Liver (tissue), 9 donors: Measurements from ENCODE around the gene SLC22A25. TPM values are rescaled to one million over a fixed set of nuclear protein-coding genes. Genes with fewer than 3 reads are reported as not detected.
A peak's percentile ranks its signal among the peaks of the same experiment; 100 is the strongest.

Experiments
- DNase-seq: peaks from one replicate; pipeline ENCODE4 v3.0.0-alpha.2; 2017; ENCODE audit warnings: low spot score
- H3K27ac ChIP-seq, 2 donors: one replicate each; pipeline ENCODE4 v1.7.0; 2013; ENCODE audit warnings: inconsistent platforms in 2 of 2, low read length in 2 of 2, control low read depth in 1 of 2, low read depth in 1 of 2, mild to moderate bottlenecking in 1 of 2
- H3K27me3 ChIP-seq, 4 donors: one replicate each; pipeline versions ENCODE4 v1.6.1 to v1.7.0; 2013; ENCODE audit warnings: low read length in 3 of 4, inconsistent platforms in 1 of 4, mild to moderate bottlenecking in 1 of 4, moderate library complexity in 1 of 4; ENCODE audit not compliant: control insufficient read depth in 4 of 4, insufficient read depth in 4 of 4
- H3K36me3 ChIP-seq, 4 donors: one replicate each; pipeline versions ENCODE4 v1.6.1 to v1.7.0; 2013; ENCODE audit warnings: low read length in 3 of 4, mild to moderate bottlenecking in 3 of 4, low read depth in 1 of 4, moderate library complexity in 1 of 4; ENCODE audit not compliant: control insufficient read depth in 4 of 4, insufficient read depth in 3 of 4
- H3K4me1 ChIP-seq, 4 donors: one replicate each; pipeline versions ENCODE4 v1.6.1 to v1.7.0; 2013; ENCODE audit warnings: low read length in 3 of 4, mild to moderate bottlenecking in 3 of 4, moderate library complexity in 1 of 4; ENCODE audit not compliant: control insufficient read depth in 4 of 4, insufficient read depth in 4 of 4
- H3K4me3 ChIP-seq, 3 donors: one replicate each; pipeline versions ENCODE4 v1.6.1 to v1.7.0; 2013; ENCODE audit warnings: low read length in 3 of 3, control low read depth in 1 of 3, low read depth in 1 of 3, mild to moderate bottlenecking in 1 of 3
- H3K9ac ChIP-seq, 2 donors: one replicate each; pipeline ENCODE4 v1.7.0; 2013; ENCODE audit warnings: low read length in 2 of 2, mild to moderate bottlenecking in 2 of 2, moderate library complexity in 2 of 2, control low read depth in 1 of 2, low read depth in 1 of 2
- H3K9me3 ChIP-seq, 4 donors: one replicate each; pipeline versions ENCODE4 v1.6.1 to v1.7.0; 2013; ENCODE audit warnings: low read length in 3 of 4; ENCODE audit not compliant: control insufficient read depth in 4 of 4
- EGR1 ChIP-seq, 2 donors: IDR thresholded peaks; 2 replicates each; pipeline ENCODE4 v1.6.1; 2016 to 2018; ENCODE audit warnings: antibody characterized with exemption in 2 of 2, low read depth in 2 of 2
- FOXA1 ChIP-seq: IDR thresholded peaks from 2 replicates; pipeline ENCODE4 v1.6.1; 2016; ENCODE audit warnings: antibody characterized with exemption
- FOXA2 ChIP-seq: IDR thresholded peaks from 2 replicates; pipeline ENCODE4 v1.6.1; 2016; ENCODE audit warnings: antibody characterized with exemption
- GABPA ChIP-seq, 2 donors: IDR thresholded peaks in 1 of 2; conservative IDR thresholded peaks in 1 of 2; 2 replicates each; pipeline ENCODE4 v1.6.1; 2016; ENCODE audit warnings: antibody characterized with exemption in 2 of 2, mild to moderate bottlenecking in 1 of 2, moderate library complexity in 1 of 2
- JUND ChIP-seq, 2 donors: IDR thresholded peaks; 2 replicates each; pipeline ENCODE4 v1.6.1; 2016; ENCODE audit warnings: antibody characterized with exemption in 2 of 2
- MAX ChIP-seq: IDR thresholded peaks from 2 replicates; pipeline ENCODE4 v1.6.1; 2016; ENCODE audit warnings: antibody characterized with exemption
- RAD21 ChIP-seq, 2 donors: IDR thresholded peaks; 2 replicates each; pipeline ENCODE4 v1.6.1; 2016; ENCODE audit warnings: antibody characterized with exemption in 2 of 2, mild to moderate bottlenecking in 2 of 2
- RXRA ChIP-seq, 2 donors: IDR thresholded peaks; 2 replicates each; pipeline ENCODE4 v1.6.1; 2017 to 2018; ENCODE audit warnings: antibody characterized with exemption in 2 of 2, mild to moderate bottlenecking in 1 of 2
- SP1 ChIP-seq: IDR thresholded peaks from 2 replicates; pipeline ENCODE4 v1.6.1; 2018; ENCODE audit warnings: antibody characterized with exemption, mild to moderate bottlenecking
- TAF1 ChIP-seq: conservative IDR thresholded peaks from 2 replicates; pipeline ENCODE4 v1.6.1; 2016; ENCODE audit warnings: antibody characterized with exemption, mild to moderate bottlenecking
- YY1 ChIP-seq: IDR thresholded peaks from 2 replicates; pipeline ENCODE4 v1.6.1; 2016; ENCODE audit warnings: antibody characterized with exemption, mild to moderate bottlenecking
- ZBTB33 ChIP-seq: IDR thresholded peaks from 2 replicates; pipeline ENCODE4 v1.6.1; 2016; ENCODE audit warnings: antibody characterized with exemption
- WGBS: extraction: QIAGEN DNeasy Blood & Tissue Kit; methylation state at CpG from one replicate; pipeline ENCODE4 v1.1.7; 2013; 5-methylcytosine and 5-hydroxymethylcytosine counted together
- polyA plus RNA-seq, 2 donors: library from polyadenylated mRNA; stranded (reverse) in 1 of 2; unstranded in 1 of 2; fragments of 200-250 nt in 1 of 2; fragments of >200 nt in 1 of 2; fragmentation: Nextera tagmentation in 1 of 2; extraction: Ambion mirVana in 1 of 2; gene quantifications; one replicate each; pipeline versions ENCODE4 v1.2.1 to v1.2.3, GENCODE V29; 2013 to 2015
- total RNA-seq, 2 donors: library from RNA; depleted of rRNA; stranded (reverse); fragments of >200 nt; gene quantifications; one replicate each; pipeline ENCODE4 v1.2.3, GENCODE V29; 2014
- TF ChIP-seq, protein P1 (sequence below): fragments of 150-350 bp; IDR thresholded peaks from 2 replicates; pipeline ENCODE4 v1.5.1; 2017; ENCODE audit warnings: improper control_type of control experiment, low read depth, low read length; ENCODE audit not compliant: missing input control
- TF ChIP-seq, protein P2 (sequence below): IDR thresholded peaks from 2 replicates; pipeline ENCODE4 v1.6.1; 2016; ENCODE audit warnings: antibody characterized with exemption
- TF ChIP-seq, protein P3 (sequence below): IDR thresholded peaks from 2 replicates; pipeline ENCODE4 v1.6.1; 2016; ENCODE audit warnings: antibody characterized with exemption, mild to moderate bottlenecking
- donor health status: healthy.
- donor health status: healthy.
- donor health status: healthy.
- donor health status: healthy.
- donor health status: healthy.

SLC22A25 gene
- total and polyA plus RNA-seq, 4 donors, result 3.3 to 35.3 (median 20.9) TPM

GRCh38 chr11:63214093-63214492 lies 29.3 kb downstream of the SLC22A25 start (continued):
- TF ChIP-seq ZBTB33 (no peak), RXRA (IDR thresholded peaks at IDR 0.05) (no peak), MAX (no peak), FOXA2 (no peak), RAD21 (IDR thresholded peaks at IDR 0.05) (no peak)

DNA sequence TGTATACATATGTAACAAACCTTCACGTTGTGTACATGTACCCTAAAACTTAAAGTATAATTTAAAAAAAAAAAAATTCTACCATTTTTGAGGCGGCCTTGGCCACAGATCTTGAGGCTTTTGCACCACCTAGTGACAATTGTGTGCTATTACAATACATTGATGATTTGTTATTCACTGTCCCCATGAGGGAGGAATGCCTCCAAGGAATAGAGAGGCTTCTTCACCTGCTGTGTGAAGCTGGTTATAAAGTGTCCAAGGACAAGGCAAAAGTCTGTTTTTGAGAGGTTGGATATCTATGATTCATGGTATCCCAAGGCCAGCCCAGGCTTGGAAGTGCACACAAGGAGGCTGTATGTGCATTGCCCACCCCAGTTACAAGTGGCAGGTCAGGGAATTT lies 30.7 kb downstream of the SLC22A25 start:
- H3K9ac ChIP-seq, result no peak overlapping the region
- no peak for TF ChIP-seq FOXA2
- TF ChIP-seq RAD21 (IDR thresholded peaks at IDR 0.05), result peak; percentile 69 to 71
- TF ChIP-seq ZBTB33, result no peak
- no peak for TF ChIP-seq GABPA (IDR thresholded peaks at IDR 0.05 in 1 of 2, conservative IDR thresholded peaks at IDR 0.05 in 1 of 2)
- TF ChIP-seq, protein P1, sequence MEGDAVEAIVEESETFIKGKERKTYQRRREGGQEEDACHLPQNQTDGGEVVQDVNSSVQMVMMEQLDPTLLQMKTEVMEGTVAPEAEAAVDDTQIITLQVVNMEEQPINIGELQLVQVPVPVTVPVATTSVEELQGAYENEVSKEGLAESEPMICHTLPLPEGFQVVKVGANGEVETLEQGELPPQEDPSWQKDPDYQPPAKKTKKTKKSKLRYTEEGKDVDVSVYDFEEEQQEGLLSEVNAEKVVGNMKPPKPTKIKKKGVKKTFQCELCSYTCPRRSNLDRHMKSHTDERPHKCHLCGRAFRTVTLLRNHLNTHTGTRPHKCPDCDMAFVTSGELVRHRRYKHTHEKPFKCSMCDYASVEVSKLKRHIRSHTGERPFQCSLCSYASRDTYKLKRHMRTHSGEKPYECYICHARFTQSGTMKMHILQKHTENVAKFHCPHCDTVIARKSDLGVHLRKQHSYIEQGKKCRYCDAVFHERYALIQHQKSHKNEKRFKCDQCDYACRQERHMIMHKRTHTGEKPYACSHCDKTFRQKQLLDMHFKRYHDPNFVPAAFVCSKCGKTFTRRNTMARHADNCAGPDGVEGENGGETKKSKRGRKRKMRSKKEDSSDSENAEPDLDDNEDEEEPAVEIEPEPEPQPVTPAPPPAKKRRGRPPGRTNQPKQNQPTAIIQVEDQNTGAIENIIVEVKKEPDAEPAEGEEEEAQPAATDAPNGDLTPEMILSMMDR, result peak; percentile 44
- TF ChIP-seq, protein P2, sequence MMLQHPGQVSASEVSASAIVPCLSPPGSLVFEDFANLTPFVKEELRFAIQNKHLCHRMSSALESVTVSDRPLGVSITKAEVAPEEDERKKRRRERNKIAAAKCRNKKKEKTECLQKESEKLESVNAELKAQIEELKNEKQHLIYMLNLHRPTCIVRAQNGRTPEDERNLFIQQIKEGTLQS, result no peak
- no peak for TF ChIP-seq YY1
- H3K4me3 ChIP-seq, result no peak overlapping the region
- no peak overlapping the region for H3K27ac ChIP-seq
- H3K4me1 ChIP-seq, result peaks cover 0 to 3% (median 0%) of the 10 kb centered on the region in 4 donors
- peaks cover 0 to 47% (median 45%) of the 10 kb centered on the region in 4 donors for H3K36me3 ChIP-seq
- H3K27me3 ChIP-seq, result no peaks in the 10 kb centered on the region
- no peak for DNase-seq
- 55% methylated on average over 2 of the region's 2 CpGs for WGBS
- no peaks in the 10 kb centered on the region for H3K9me3 ChIP-seq

GRCh38 chr11:63210111-63210510 lies 33.3 kb downstream of the SLC22A25 start:
- no peak for DNase-seq
- H3K9me3 ChIP-seq, result no peaks in the 10 kb centered on the region
- H3K27me3 ChIP-seq, result no peaks in the 10 kb centered on the region
- H3K36me3 ChIP-seq, result peaks cover 0 to 25% (median 23%) of the 10 kb centered on the region in 4 donors
- no peak overlapping the region for H3K9ac ChIP-seq
- WGBS, result 69% methylated on average over 3 of the region's 3 CpGs
- H3K27ac ChIP-seq, result no peak overlapping the region
- no peak overlapping the region for H3K4me3 ChIP-seq
- peaks cover 0 to 3% (median 0%) of the 10 kb centered on the region in 4 donors for H3K4me1 ChIP-seq
- no peak for TF ChIP-seq SP1
- TF ChIP-seq ZBTB33, result no peak
- TF ChIP-seq TAF1, result no peak
- TF ChIP-seq, protein P2, result no peak
- TF ChIP-seq FOXA1, result no peak
- no peak for TF ChIP-seq RAD21 (IDR thresholded peaks at IDR 0.05)
- TF ChIP-seq, protein P3, sequence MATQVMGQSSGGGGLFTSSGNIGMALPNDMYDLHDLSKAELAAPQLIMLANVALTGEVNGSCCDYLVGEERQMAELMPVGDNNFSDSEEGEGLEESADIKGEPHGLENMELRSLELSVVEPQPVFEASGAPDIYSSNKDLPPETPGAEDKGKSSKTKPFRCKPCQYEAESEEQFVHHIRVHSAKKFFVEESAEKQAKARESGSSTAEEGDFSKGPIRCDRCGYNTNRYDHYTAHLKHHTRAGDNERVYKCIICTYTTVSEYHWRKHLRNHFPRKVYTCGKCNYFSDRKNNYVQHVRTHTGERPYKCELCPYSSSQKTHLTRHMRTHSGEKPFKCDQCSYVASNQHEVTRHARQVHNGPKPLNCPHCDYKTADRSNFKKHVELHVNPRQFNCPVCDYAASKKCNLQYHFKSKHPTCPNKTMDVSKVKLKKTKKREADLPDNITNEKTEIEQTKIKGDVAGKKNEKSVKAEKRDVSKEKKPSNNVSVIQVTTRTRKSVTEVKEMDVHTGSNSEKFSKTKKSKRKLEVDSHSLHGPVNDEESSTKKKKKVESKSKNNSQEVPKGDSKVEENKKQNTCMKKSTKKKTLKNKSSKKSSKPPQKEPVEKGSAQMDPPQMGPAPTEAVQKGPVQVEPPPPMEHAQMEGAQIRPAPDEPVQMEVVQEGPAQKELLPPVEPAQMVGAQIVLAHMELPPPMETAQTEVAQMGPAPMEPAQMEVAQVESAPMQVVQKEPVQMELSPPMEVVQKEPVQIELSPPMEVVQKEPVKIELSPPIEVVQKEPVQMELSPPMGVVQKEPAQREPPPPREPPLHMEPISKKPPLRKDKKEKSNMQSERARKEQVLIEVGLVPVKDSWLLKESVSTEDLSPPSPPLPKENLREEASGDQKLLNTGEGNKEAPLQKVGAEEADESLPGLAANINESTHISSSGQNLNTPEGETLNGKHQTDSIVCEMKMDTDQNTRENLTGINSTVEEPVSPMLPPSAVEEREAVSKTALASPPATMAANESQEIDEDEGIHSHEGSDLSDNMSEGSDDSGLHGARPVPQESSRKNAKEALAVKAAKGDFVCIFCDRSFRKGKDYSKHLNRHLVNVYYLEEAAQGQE, result no peak
- TF ChIP-seq EGR1 (IDR thresholded peaks at IDR 0.05; ENCODE audit: low read depth in 2 of 2), result no peak
- no peak for TF ChIP-seq FOXA2
- TF ChIP-seq GABPA (IDR thresholded peaks at IDR 0.05 in 1 of 2, conservative IDR thresholded peaks at IDR 0.05 in 1 of 2), result no peak
- no peak for TF ChIP-seq MAX
- TF ChIP-seq JUND (IDR thresholded peaks at IDR 0.05), result no peak
- no peak for TF ChIP-seq RXRA (IDR thresholded peaks at IDR 0.05)
